Lower leg skin (tissue), 4 donors: ENCODE data around the gene FBXL19. TPM values are rescaled to one million over a fixed set of nuclear protein-coding genes. Genes with fewer than 3 reads are reported as not detected.
A peak's percentile ranks its signal among the peaks of the same experiment; 100 is the strongest.

Source experiments
- DNase-seq, 2 donors: peaks; one replicate each; pipeline ENCODE4 v3.0.0-alpha.2; 2019; ENCODE audit warnings: low spot score in 2 of 2
- H3K4me3 ChIP-seq: fragments of 200-600 bp; sonication (generic); 2 replicates; pipeline ENCODE4 v1.5.1; 2017; ENCODE audit warnings: mild to moderate bottlenecking, low read depth; ENCODE audit not compliant: poor library complexity, severe bottlenecking
- POLR2A ChIP-seq, 2 donors: fragments of 450-650 bp; IDR thresholded peaks; one replicate each; pipeline ENCODE4 v1.6.1; 2016 to 2017; ENCODE audit warnings: antibody characterized with exemption in 2 of 2, mild to moderate bottlenecking in 1 of 2, moderate library complexity in 1 of 2
- WGBS, 2 donors: methylation state at CpG; one replicate each; pipeline ENCODE4 v1.1.5; 2018; 5-methylcytosine and 5-hydroxymethylcytosine counted together
- intact Hi-C: fragments of 100-400 bp; cut with DNase I; formaldehyde crosslinking; loops from one replicate; pipeline ENCODE4 v1.15.0; 2023; ENCODE audit warnings: low total_unique reads
- total RNA-seq, 4 donors: library from RNA; depleted of rRNA; stranded (reverse); fragments of >200 nt; gene quantifications; one replicate each; pipeline ENCODE4 v1.1.0, GENCODE V29; 2016
- TF ChIP-seq, protein P1 (sequence below), 3 donors: fragments of 450-650 bp; IDR thresholded peaks; one replicate each; pipeline ENCODE4 v1.5.1; 2016; ENCODE audit warnings: antibody characterized with exemption in 3 of 3, mild to moderate bottlenecking in 3 of 3, moderate library complexity in 2 of 3

Gene FBXL19
- 10 to 100 TPM; 17.7 to 25.1 (median 22.1) TPM for total RNA-seq

- H3K4me3 ChIP-seq: peak within 1 kb of the TSS; percentile 28
- no peak for TF ChIP-seq POLR2A (IDR thresholded peaks at IDR 0.05)
- TF ChIP-seq, protein P1, sequence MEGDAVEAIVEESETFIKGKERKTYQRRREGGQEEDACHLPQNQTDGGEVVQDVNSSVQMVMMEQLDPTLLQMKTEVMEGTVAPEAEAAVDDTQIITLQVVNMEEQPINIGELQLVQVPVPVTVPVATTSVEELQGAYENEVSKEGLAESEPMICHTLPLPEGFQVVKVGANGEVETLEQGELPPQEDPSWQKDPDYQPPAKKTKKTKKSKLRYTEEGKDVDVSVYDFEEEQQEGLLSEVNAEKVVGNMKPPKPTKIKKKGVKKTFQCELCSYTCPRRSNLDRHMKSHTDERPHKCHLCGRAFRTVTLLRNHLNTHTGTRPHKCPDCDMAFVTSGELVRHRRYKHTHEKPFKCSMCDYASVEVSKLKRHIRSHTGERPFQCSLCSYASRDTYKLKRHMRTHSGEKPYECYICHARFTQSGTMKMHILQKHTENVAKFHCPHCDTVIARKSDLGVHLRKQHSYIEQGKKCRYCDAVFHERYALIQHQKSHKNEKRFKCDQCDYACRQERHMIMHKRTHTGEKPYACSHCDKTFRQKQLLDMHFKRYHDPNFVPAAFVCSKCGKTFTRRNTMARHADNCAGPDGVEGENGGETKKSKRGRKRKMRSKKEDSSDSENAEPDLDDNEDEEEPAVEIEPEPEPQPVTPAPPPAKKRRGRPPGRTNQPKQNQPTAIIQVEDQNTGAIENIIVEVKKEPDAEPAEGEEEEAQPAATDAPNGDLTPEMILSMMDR (IDR thresholded peaks at IDR 0.05): no peak
- 1 to 2% methylated on average over 20 to 26 of the region's 31 CpGs for WGBS, 2 donors
- DNase-seq: peak in 1 of 2 donors; percentile 92
- intact Hi-C loops: no loop called here
Observed at GRCh38 chr16:30923554-30924075, at the start of gene FBXL19. Gene FBXL19, plus strand, starts transcription at chr16:30923572. Its CDS starts 2,183 bp downstream, at chr16:30925755.

GRCh38 chr16:30874244-30874820 lies 49.0 kb upstream of the FBXL19 start:
- intact Hi-C loops: no loop called here
- DNase-seq: no peak
- WGBS, 2 donors: 27% methylated on average over 23 of the region's 23 CpGs
- TF ChIP-seq, protein P1 (IDR thresholded peaks at IDR 0.05): no peak
- TF ChIP-seq POLR2A (IDR thresholded peaks at IDR 0.05): no peak
- H3K4me3 ChIP-seq: peak overlapping the region; percentile 90

DNA sequence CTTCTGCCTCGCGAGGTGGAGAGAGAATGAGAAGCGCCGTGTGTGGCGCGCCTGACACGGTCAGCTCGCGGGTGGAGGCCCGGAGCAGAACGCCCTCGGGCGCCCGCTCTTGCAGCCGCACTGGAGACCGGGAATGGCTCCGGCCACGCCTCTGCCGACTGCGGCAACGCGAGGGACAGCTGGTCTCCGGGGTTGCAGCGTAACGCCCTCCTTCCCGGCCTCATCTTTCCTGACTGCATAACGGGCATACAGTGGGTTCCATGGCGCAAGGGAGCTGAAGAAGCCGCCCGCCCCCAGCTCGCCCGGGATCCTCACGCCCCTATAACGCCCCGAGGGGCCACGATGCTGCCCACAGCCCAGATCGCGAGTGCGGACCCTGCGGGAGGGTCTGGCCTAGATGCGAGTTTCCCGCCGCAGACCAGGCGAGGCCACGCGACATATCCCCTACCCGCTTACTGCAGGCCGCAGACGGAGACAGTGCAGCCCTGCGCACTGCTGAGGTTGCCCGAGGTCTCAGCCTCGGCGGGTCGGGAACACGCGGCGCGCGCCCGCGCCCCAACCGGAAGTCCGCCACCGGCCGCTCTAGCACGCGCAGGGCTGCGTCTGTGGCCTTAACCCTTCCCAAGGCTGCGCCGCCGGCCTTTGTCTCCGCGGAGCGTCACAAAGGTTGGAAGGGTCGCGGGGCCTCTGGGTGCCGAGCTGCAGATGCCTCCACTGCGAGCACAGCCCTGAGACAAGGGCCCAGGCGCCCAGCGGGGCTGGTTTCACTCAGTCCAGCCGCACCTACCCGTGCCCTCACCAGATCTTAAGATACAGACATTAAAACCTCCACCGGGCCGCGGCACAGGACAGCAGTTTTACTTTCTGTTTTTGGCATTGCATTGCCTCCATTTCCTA lies 48.3 kb upstream of the FBXL19 start:
- 0% methylated on average over 18 to 26 of the region's 85 CpGs for WGBS, 2 donors
- peak; percentile 81 to 97 for DNase-seq
- intact Hi-C loops: no loop called here
- TF ChIP-seq, protein P1 (IDR thresholded peaks at IDR 0.05): peak in 1 of 3 donors; percentile 61
- TF ChIP-seq POLR2A (IDR thresholded peaks at IDR 0.05): no peak
- peak overlapping the region; percentile 90 for H3K4me3 ChIP-seq

DNA sequence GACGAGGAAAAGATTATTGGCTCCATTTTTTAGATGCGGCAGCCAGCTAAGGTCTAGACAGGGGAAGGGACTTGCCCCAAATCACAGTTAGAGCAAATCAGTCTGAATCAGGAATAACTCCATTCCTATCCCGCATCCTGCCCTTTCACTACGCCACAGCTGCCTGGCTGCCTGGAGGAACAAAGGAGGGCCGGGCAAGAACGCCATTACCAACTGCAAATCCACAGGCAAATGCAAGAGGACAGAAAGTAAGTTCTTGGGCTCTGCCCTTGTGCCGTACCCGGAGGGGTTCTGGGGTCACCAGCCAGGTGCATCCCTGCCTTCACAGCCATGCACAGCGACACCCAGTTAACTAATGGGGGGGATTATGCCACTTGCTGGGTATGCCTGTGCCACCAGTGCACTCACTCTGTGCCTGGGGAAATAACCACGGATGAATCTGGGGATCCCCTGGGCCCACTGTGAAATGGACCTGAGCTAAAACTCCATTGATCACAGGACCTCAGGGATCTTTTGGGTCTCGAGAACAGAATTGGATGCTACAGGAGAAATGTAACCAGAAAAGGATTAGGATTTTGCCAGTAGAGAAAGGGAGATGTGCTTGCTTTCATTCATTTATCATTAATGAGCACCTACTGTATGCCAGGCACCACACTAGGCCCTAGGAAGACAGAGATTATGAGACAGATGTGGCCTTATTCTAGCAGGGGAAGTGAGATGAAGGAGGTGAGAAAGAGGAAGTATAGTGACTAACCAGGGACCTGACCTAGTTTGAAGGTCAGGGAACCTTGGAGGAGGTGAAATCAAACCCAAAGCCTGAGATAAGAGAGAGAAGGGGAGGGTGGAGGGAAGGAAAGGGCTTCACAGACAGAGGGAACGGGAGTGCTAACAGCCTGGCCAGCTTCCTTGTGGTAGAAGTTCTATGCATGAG lies 47.2 kb upstream of the FBXL19 start:
- TF ChIP-seq, protein P1 (IDR thresholded peaks at IDR 0.05): no peak
- no peak for TF ChIP-seq POLR2A (IDR thresholded peaks at IDR 0.05)
- intact Hi-C loops: no loop called here
- WGBS, 2 donors: 6 to 8% methylated on average over 10 to 12 of the region's 12 CpGs
- no peak for DNase-seq
- H3K4me3 ChIP-seq: peak overlapping the region; percentile 90

DNA sequence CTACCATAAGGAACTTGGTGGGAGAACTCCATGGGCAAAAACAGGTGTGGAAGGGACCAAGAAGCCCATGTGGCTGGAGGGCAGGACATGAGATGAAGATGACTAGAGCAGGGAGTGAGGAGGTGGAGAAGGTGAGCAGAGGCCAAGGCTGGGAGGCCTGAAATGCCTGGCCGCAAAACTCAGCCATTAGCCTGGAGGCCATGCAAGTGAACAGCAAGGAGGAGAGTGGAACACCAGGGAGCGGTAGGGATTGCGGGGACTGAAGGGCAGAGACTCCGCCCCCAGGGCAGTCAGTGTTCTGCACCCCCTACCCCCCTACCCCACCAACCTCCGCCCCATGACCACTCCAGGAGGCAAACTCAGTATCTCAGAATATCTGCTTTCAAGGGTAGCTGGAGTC lies 46.5 kb upstream of the FBXL19 start:
- H3K4me3 ChIP-seq: no peak overlapping the region
- no peak for TF ChIP-seq POLR2A (IDR thresholded peaks at IDR 0.05)
- TF ChIP-seq, protein P1 (IDR thresholded peaks at IDR 0.05): no peak
- 55 to 56% methylated on average over 5 of the region's 5 CpGs for WGBS, 2 donors
- intact Hi-C loops: no loop called here
- no peak for DNase-seq
